Lower lobe of right lung (tissue), 2 donors: ENCODE results near the gene SCLT1. TPM values are rescaled to one million over a fixed set of nuclear protein-coding genes. Genes with fewer than 3 reads are reported as not detected.
"Not testable (repeated sequence)": the region's sequence is repeated elsewhere in the genome, so short reads cannot be mapped to it uniquely, and the experiment has no call there.

Experiments used
- ATAC-seq, 2 donors: fragments of 200-7000 bp; cut with Tn5 transposase; one replicate each; pipeline ENCODE4 v1.9.1; 2020 to 2022; ENCODE audit warnings: mild to moderate bottlenecking in 2 of 2, moderate library complexity in 2 of 2
- DNase-seq: peaks from one replicate; pipeline ENCODE4 v3.0.0-alpha.2; 2020
- H3K27ac ChIP-seq: fragments of 200-600 bp; one replicate; pipeline ENCODE4 v1.8.0; 2022
- H3K27me3 ChIP-seq: fragments of 200-600 bp; one replicate; pipeline ENCODE4 v1.8.0; 2022; ENCODE audit warnings: low read depth
- H3K36me3 ChIP-seq: fragments of 200-600 bp; one replicate; pipeline ENCODE4 v1.8.0; 2022; ENCODE audit warnings: mild to moderate bottlenecking
- H3K4me1 ChIP-seq: fragments of 200-600 bp; one replicate; pipeline ENCODE4 v1.8.0; 2022
- H3K4me3 ChIP-seq: fragments of 200-600 bp; one replicate; pipeline ENCODE4 v1.8.0; 2022; ENCODE audit warnings: mild to moderate bottlenecking
- H3K9me3 ChIP-seq: fragments of 200-600 bp; one replicate; pipeline ENCODE4 v1.8.0; 2022
- intact Hi-C: fragments of 100-400 bp; cut with DNase I; formaldehyde crosslinking; loops from one replicate; pipeline ENCODE4 v1.11.0; 2022
- total RNA-seq: library from RNA; stranded (reverse); fragmentation: NEBNext Ultra II Directional; extraction: Animal tissue kit (Norgen Biotek cat#: 25700); gene quantifications from one replicate; pipeline ENCODE4 v1.2.1, GENCODE V29; 2021
- TF ChIP-seq, protein P1 (sequence below): fragments of 200-600 bp; IDR thresholded peaks from one replicate; pipeline ENCODE4 v1.8.0; 2022; ENCODE audit warnings: antibody characterized with exemption, mild to moderate bottlenecking
- donor health status: DM: no; HTN: yes; CAD: no; lungs with severe emphysema.

Gene SCLT1
- total RNA-seq, 1 donor from 2014 or later = 19.3 TPM

GRCh38 chr4:129129143-129129542, 35.8 kb upstream of the SCLT1 start:
- no peaks in the 10 kb centered on the region for H3K36me3 ChIP-seq
- H3K27ac ChIP-seq = no peak overlapping the region
- no peak overlapping the region for H3K4me3 ChIP-seq
- intact Hi-C loops = no loop called here
- DNase-seq (no peak), ATAC-seq (no peak)
- TF ChIP-seq, protein P1, sequence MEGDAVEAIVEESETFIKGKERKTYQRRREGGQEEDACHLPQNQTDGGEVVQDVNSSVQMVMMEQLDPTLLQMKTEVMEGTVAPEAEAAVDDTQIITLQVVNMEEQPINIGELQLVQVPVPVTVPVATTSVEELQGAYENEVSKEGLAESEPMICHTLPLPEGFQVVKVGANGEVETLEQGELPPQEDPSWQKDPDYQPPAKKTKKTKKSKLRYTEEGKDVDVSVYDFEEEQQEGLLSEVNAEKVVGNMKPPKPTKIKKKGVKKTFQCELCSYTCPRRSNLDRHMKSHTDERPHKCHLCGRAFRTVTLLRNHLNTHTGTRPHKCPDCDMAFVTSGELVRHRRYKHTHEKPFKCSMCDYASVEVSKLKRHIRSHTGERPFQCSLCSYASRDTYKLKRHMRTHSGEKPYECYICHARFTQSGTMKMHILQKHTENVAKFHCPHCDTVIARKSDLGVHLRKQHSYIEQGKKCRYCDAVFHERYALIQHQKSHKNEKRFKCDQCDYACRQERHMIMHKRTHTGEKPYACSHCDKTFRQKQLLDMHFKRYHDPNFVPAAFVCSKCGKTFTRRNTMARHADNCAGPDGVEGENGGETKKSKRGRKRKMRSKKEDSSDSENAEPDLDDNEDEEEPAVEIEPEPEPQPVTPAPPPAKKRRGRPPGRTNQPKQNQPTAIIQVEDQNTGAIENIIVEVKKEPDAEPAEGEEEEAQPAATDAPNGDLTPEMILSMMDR = no peak
- no peaks in the 10 kb centered on the region for H3K9me3 ChIP-seq
- H3K4me1 ChIP-seq = no peaks in the 10 kb centered on the region
- no peaks in the 10 kb centered on the region for H3K27me3 ChIP-seq

DNA sequence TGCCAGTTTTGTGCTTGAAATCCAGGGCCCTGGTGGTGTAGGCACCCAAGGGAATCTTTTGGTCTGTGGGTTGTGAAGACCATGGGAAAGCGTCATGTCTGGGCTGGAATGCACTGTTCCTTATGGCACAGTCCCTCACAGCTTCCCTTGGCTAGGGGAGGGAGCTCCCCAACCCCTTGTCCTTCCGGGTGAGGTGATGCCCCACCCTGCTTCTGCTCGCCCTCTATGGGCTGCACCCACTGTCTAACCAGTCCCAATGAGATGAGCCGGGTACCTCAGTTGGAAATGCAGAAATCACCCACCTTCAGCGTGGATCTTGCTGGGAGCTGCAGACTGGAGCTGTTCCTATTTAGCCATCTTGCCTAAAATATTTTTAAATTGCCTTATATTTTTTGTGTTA, 33.3 kb upstream of the SCLT1 start:
- DNase-seq, H3K4me1 ChIP-seq, H3K9me3 ChIP-seq, ATAC-seq, H3K27me3 ChIP-seq, H3K4me3 ChIP-seq, H3K36me3 ChIP-seq, H3K27ac ChIP-seq, intact Hi-C loops: not testable (repeated sequence)

- DNase-seq (no peak), ATAC-seq (no peak)
- no peaks in the 10 kb centered on the region for H3K27me3 ChIP-seq
- H3K27ac ChIP-seq = no peak overlapping the region
- TF ChIP-seq, protein P1 = no peak
- intact Hi-C loops = no loop called here
- no peak overlapping the region for H3K4me3 ChIP-seq
- no peaks in the 10 kb centered on the region for H3K36me3 ChIP-seq
- no peaks in the 10 kb centered on the region for H3K9me3 ChIP-seq
- H3K4me1 ChIP-seq = no peaks in the 10 kb centered on the region
Measured at GRCh38 chr4:129117705-129118104, 24.4 kb upstream of the SCLT1 start.

DNA sequence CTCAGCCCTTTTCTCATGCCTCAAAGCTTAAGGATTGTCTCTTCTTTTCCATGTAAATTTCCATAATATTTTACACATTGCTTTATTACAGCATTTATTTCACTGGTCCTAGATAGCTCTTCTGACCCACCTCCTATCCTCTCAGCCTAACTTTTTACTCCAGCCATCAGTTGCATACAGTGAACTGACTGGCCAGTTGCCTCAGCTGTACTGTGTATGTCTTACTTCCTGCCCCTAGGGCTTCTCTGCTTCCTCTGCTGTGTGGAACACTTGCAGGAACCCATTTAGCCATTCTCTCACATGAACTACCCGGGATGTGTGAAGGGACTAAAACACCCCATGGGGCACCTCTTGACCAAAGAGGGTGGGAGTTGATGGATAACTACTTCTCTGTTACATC, 20.6 kb upstream of the SCLT1 start:
- DNase-seq (no peak), ATAC-seq (no peak)
- Histone ChIP-seq H3K27ac (no peak overlapping the region), H3K9me3 (no peaks in the 10 kb centered on the region), H3K36me3 (peaks cover 16% of the 10 kb centered on the region), H3K4me1 (no peaks in the 10 kb centered on the region), H3K27me3 (no peaks in the 10 kb centered on the region), H3K4me3 (no peak overlapping the region)
- intact Hi-C loops = no loop called here
- TF ChIP-seq, protein P1 = no peak

DNA sequence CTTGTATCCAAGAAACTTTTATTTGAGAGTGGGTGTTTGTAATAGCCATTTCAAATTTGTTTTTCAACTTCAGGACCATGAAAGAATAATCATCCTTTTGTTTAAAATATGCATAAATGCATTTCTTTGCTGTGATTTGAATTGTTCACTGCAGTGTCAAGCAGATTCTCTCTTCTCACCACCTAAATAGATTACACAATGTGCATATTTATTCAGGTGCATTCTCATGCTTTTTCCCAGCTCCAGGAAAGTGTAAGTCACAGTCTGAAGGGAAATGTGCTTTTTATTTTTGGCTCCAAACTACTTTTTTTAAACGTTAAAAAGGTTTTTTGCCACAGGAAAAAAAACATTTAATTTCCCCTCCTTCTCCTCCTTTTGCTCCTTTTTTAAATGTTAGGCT, 20.1 kb upstream of the SCLT1 start:
- DNase-seq (no peak), ATAC-seq (no peak)
- H3K27ac ChIP-seq = no peak overlapping the region
- H3K27me3 ChIP-seq = no peaks in the 10 kb centered on the region
- TF ChIP-seq, protein P1 = no peak
- intact Hi-C loops = no loop called here
- H3K4me1 ChIP-seq = no peaks in the 10 kb centered on the region
- H3K9me3 ChIP-seq = no peaks in the 10 kb centered on the region
- peaks cover 17% of the 10 kb centered on the region for H3K36me3 ChIP-seq
- no peak overlapping the region for H3K4me3 ChIP-seq

GRCh38 chr4:129111919-129112318, 18.6 kb upstream of the SCLT1 start:
- DNase-seq (no peak), ATAC-seq (no peak)
- Histone ChIP-seq H3K27me3 (no peaks in the 10 kb centered on the region), H3K27ac (no peak overlapping the region), H3K36me3 (peaks cover 17% of the 10 kb centered on the region), H3K9me3 (no peaks in the 10 kb centered on the region), H3K4me1 (no peaks in the 10 kb centered on the region), H3K4me3 (no peak overlapping the region)
- TF ChIP-seq, protein P1 = no peak
- intact Hi-C loops = no loop called here
